Endothelial cell (in vitro differentiated cells): ENCODE measurements around the gene CHRM5. TPM values are rescaled to one million over a fixed set of nuclear protein-coding genes. Genes with fewer than 3 reads are reported as not detected.

Experiments used
- DNase-seq: peaks from one replicate; pipeline ENCODE4 v3.0.0; 2021; ENCODE audit warnings: low spot score
- H3K27ac Mint-ChIP-seq: one replicate; pipeline ENCODE4 v1.8.0; 2021; ENCODE audit warnings: mixed read lengths, inconsistent platforms; ENCODE audit not compliant: unreplicated experiment
- H3K27me3 Mint-ChIP-seq: one replicate; pipeline ENCODE4 v1.8.0; 2021; ENCODE audit warnings: mild to moderate bottlenecking, moderate library complexity, mixed read lengths, inconsistent platforms; ENCODE audit not compliant: unreplicated experiment
- H3K36me3 Mint-ChIP-seq: one replicate; pipeline ENCODE4 v1.8.0; 2021; ENCODE audit warnings: mild to moderate bottlenecking, low read depth, mixed read lengths, inconsistent platforms; ENCODE audit not compliant: unreplicated experiment
- H3K4me1 Mint-ChIP-seq: one replicate; pipeline ENCODE4 v1.8.0; 2021; ENCODE audit warnings: mild to moderate bottlenecking, mixed read lengths, inconsistent platforms; ENCODE audit not compliant: unreplicated experiment
- H3K4me3 Mint-ChIP-seq: one replicate; pipeline ENCODE4 v1.8.0; 2021; ENCODE audit warnings: mild to moderate bottlenecking, mixed read lengths, inconsistent platforms; ENCODE audit not compliant: unreplicated experiment
- H3K9me3 Mint-ChIP-seq: one replicate; pipeline ENCODE4 v1.8.0; 2021; ENCODE audit warnings: mixed read lengths, inconsistent platforms; ENCODE audit not compliant: unreplicated experiment
- total RNA-seq: library from RNA; stranded (reverse); fragmentation: NEBNext Ultra II Directional; extraction: Animal tissue kit (Norgen Biotek cat#: 25700); gene quantifications from one replicate; pipeline ENCODE4 v1.2.1, GENCODE V29; 2021; ENCODE audit not compliant: unreplicated experiment
- TF ChIP-seq, protein P1 (sequence below): fragments of 200-600 bp; sonication (generic); IDR thresholded peaks from one replicate; pipeline ENCODE4 v1.5.0; 2021; ENCODE audit warnings: antibody characterized with exemption; ENCODE audit not compliant: unreplicated experiment

CHRM5 gene
- total RNA-seq, 1 donor from 2014 or later, result not detected

DNA sequence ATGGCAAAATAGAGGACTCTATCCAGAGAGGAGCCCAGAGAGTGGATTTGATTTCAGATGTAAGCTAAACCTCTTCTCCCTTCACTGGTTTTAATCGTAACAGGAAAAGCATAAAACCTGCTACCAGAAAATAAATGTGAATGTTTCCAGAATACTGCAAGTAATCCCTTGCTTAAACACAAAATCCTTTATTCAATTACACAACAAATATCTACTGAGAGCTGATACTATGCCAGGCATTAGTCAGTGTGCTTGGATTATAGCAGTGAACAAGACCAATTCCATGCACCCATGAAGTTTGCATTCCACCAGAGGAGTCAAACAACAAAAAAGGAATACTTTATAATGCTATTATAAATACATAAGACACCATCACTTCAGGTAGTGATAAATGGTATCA lies 55.6 kb downstream of the CHRM5 start:
- no peak for DNase-seq
- Mint-ChIP-seq H3K4me3 (no peak overlapping the region), H3K4me1 (no peaks in the 10 kb centered on the region), H3K27me3 (peaks cover 4% of the 10 kb centered on the region), H3K27ac (no peak overlapping the region), H3K36me3 (no peaks in the 10 kb centered on the region), H3K9me3 (no peaks in the 10 kb centered on the region)
- TF ChIP-seq, protein P1, sequence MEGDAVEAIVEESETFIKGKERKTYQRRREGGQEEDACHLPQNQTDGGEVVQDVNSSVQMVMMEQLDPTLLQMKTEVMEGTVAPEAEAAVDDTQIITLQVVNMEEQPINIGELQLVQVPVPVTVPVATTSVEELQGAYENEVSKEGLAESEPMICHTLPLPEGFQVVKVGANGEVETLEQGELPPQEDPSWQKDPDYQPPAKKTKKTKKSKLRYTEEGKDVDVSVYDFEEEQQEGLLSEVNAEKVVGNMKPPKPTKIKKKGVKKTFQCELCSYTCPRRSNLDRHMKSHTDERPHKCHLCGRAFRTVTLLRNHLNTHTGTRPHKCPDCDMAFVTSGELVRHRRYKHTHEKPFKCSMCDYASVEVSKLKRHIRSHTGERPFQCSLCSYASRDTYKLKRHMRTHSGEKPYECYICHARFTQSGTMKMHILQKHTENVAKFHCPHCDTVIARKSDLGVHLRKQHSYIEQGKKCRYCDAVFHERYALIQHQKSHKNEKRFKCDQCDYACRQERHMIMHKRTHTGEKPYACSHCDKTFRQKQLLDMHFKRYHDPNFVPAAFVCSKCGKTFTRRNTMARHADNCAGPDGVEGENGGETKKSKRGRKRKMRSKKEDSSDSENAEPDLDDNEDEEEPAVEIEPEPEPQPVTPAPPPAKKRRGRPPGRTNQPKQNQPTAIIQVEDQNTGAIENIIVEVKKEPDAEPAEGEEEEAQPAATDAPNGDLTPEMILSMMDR, result no peak

DNA sequence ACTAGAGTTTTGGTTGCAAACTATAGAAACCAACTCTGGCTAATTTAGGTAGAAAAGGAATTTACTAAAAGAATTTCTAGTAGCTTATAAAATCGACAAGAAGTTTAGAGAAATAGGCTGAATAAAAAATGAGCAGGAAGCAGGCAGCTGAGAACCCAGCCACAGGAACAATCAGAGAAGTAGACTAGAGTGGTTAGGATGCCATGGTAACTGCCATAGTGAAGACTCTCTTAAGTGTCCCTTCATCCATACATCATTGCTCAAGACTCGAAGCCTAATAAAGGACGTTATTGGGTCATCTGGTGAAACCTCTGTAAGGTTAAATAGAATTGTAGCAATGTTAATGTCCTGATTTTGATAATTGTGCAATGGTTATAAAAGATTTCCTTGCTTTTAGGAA lies 57.0 kb downstream of the CHRM5 start:
- Mint-ChIP-seq H3K4me1 (no peaks in the 10 kb centered on the region), H3K36me3 (no peaks in the 10 kb centered on the region), H3K27me3 (peaks cover 4% of the 10 kb centered on the region), H3K9me3 (no peaks in the 10 kb centered on the region), H3K27ac (no peak overlapping the region), H3K4me3 (no peak overlapping the region)
- TF ChIP-seq, protein P1, result no peak
- no peak for DNase-seq

DNA sequence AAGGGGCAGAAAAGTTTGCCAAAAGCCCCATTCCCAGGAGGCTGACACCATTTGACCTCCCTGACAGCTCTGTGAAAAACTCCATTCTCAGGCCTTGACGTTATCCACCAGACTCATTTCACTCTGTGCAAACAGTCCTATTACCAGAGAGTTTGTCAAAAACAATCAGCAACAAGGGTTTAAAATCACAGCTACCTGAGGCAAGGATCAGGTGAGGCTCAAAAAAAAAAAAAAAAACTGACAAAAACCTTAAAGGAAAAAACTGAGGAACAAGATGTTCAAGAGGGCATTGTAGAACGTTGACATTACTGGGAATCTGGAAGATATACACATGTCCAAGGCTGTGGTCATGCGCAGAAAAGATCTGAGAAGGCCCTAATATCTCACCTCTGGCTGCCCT lies 59.3 kb downstream of the CHRM5 start:
- Mint-ChIP-seq H3K27ac (no peak overlapping the region), H3K36me3 (no peaks in the 10 kb centered on the region), H3K4me3 (no peak overlapping the region), H3K9me3 (no peaks in the 10 kb centered on the region), H3K4me1 (no peaks in the 10 kb centered on the region), H3K27me3 (peaks cover under 1% of the 10 kb centered on the region)
- TF ChIP-seq, protein P1, result no peak
- DNase-seq, result no peak

DNA sequence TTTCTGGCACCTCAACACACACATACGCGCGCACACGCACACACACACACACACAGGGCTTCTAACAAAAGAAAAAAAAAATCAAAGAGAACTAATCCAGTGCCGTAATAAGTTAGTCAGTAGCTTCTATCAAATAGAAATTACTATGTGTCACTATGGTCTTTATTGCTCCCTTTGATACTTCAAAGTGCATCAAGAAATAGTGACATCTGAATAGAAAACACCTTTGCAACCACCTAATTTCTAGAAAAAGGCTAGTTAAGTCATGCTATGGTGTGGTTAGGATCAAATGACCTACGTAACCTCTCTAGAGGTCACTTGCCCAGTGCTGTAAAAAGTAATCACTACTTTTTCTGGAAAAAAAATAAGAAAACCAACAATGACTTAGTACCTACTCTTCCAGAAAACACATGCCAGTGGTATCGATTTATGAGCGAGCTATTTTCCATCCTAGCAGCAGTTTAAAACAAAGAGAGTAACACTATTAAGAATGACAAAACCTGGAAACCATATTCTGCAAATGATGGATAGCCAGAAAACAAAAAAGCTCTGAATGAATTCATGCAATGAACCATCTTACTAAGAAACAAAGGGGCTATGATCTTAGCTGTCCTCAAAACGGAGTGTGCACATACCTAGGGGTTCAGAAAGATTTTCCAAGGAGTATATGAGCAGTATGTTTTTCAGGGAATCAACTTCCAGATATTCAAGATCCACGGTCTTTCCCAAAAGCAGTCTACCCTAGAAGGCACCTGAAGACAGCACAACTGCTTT lies 63.9 kb downstream of the CHRM5 start:
- Mint-ChIP-seq H3K36me3 (no peaks in the 10 kb centered on the region), H3K4me1 (no peaks in the 10 kb centered on the region), H3K4me3 (no peak overlapping the region), H3K9me3 (no peaks in the 10 kb centered on the region), H3K27ac (no peak overlapping the region), H3K27me3 (no peaks in the 10 kb centered on the region)
- DNase-seq, result no peak
- TF ChIP-seq, protein P1, result no peak

DNA sequence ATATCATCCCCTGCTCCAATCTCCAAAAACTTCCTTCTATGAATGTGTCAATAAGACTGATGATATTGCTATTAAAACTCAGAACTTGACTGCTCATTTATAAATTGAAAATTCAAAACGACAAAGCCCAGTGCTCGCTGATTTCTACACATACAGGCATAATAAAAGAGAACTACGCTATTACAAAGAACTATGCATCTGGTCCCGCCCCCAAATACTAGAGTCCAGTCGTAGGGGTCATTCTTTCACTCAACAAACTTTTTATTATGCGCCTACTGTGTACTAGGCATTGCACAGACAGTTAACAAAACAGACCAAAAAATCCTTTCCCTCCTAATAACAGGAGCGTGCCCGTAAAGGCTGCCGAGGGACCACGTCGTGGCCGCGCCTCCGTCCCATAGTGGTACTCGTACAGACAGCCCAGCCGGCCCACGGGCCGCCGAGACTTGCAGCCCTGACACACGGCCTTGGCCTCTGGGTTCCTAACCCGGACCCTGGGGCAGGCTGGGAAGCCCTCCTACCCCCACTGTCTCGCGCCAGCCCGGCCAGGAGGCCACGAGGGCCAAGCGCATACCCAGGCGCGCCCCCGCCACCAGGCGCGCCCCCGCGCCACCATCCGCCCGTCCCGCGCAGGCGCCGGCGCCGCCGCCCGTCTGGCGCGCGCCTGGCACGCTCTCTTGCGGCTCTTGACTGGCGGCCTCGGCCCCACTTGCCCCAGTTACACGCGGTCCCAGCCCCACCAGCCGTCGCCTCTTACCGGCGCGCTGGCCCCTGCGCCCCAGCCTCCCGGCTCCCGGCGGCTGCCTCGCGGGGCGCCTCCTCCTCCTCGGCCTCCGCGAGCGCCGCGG lies 70.0 kb downstream of the CHRM5 start:
- Mint-ChIP-seq H3K27me3 (no peaks in the 10 kb centered on the region), H3K27ac (peak overlapping the region; percentile 16), H3K9me3 (no peaks in the 10 kb centered on the region), H3K4me3 (peak overlapping the region; percentile 97), H3K36me3 (no peaks in the 10 kb centered on the region), H3K4me1 (peaks cover 3% of the 10 kb centered on the region)
- DNase-seq, result peak; percentile 69
- TF ChIP-seq, protein P1, result no peak
